ENCODE data around the gene ZMYND8. TPM values are rescaled to one million over a fixed set of nuclear protein-coding genes. Genes with fewer than 3 reads are reported as not detected.
"Not testable (repeated sequence)": the region's sequence is repeated elsewhere in the genome, so short reads cannot be mapped to it uniquely, and the experiment has no call there.

The ZMYND8 gene
- total RNA-seq, 2 donors from 2014 or later = 18.9 to 19.1 TPM

GRCh38 chr20:47290008-47290407 is 66.5 kb downstream of the ZMYND8 start:
- Histone ChIP-seq H3K27me3 (no peaks in the 10 kb centered on the region), H3K36me3 (replicated peaks in 1 of 2; ENCODE audit: insufficient read depth in 1 of 2, low read depth in 2 of 2) (peaks cover 0 to 12% of the 10 kb centered on the region in 2 donors), H3K9me3 (no peaks in the 10 kb centered on the region), H3K4me3 (no peak overlapping the region), H3K4me1 (no peaks in the 10 kb centered on the region), H3K27ac (no peak overlapping the region)
- WGBS, 2 donors = 90 to 95% methylated on average over 3 of the region's 3 CpGs
- TF ChIP-seq POLR2A (IDR thresholded peaks at IDR 0.05) (no peak), CTCF (IDR thresholded peaks at IDR 0.05) (no peak)
- intact Hi-C loops (cut with DNase I) = no loop called here
- ATAC-seq (no peak), DNase-seq (no peak)

- ATAC-seq (no peak), DNase-seq (no peak)
- TF ChIP-seq POLR2A (IDR thresholded peaks at IDR 0.05) (no peak), CTCF (IDR thresholded peaks at IDR 0.05) (no peak)
- Histone ChIP-seq H3K36me3 (replicated peaks in 1 of 2; ENCODE audit: insufficient read depth in 1 of 2, low read depth in 2 of 2) (peaks cover 0 to 12% of the 10 kb centered on the region in 2 donors), H3K4me3 (no peak overlapping the region), H3K27ac (no peak overlapping the region), H3K27me3 (no peaks in the 10 kb centered on the region), H3K9me3 (no peaks in the 10 kb centered on the region), H3K4me1 (no peaks in the 10 kb centered on the region)
- 88 to 94% methylated on average over 3 of the region's 3 CpGs for whole genome bisulfite sequencing, 2 donors
- intact Hi-C loops (cut with DNase I) = no loop called here
Observed at GRCh38 chr20:47289096-47289495, 67.4 kb downstream of the ZMYND8 start.

- H3K4me1 ChIP-seq; H3K27ac ChIP-seq; intact Hi-C loops (cut with DNase I); H3K4me3 ChIP-seq; H3K9me3 ChIP-seq; H3K27me3 ChIP-seq; ATAC-seq; DNase-seq: not testable (repeated sequence)
- H3K36me3 ChIP-seq (replicated peaks in 1 of 2; ENCODE audit: insufficient read depth in 1 of 2, low read depth in 2 of 2) = peaks cover 0 to 12% of the 10 kb centered on the region in 2 donors
- WGBS, 2 donors = 94 to 98% methylated on average over 8 of the region's 8 CpGs
Observed at GRCh38 chr20:47288530-47288929, 68.0 kb downstream of the ZMYND8 start.

GRCh38 chr20:47287609-47288144 is 68.8 kb downstream of the ZMYND8 start:
- TF ChIP-seq CTCF (IDR thresholded peaks at IDR 0.05) (no peak), POLR2A (IDR thresholded peaks at IDR 0.05) (no peak)
- Histone ChIP-seq H3K4me3 (no peak overlapping the region), H3K36me3 (replicated peaks in 1 of 2; ENCODE audit: insufficient read depth in 1 of 2, low read depth in 2 of 2) (peaks cover 0 to 12% of the 10 kb centered on the region in 2 donors), H3K4me1 (no peaks in the 10 kb centered on the region), H3K27me3 (no peaks in the 10 kb centered on the region), H3K27ac (no peak overlapping the region), H3K9me3 (no peaks in the 10 kb centered on the region)
- ATAC-seq = no peak
- no peak for DNase-seq
- intact Hi-C loops (cut with DNase I) = no loop called here
- 92 to 96% methylated on average over 6 of the region's 6 CpGs for WGBS, 2 donors

GRCh38 chr20:47286681-47287080 is 69.8 kb downstream of the ZMYND8 start:
- intact Hi-C loops (cut with DNase I) = no loop called here
- H3K27ac ChIP-seq = no peak overlapping the region
- H3K36me3 ChIP-seq (replicated peaks in 1 of 2; ENCODE audit: insufficient read depth in 1 of 2, low read depth in 2 of 2) = peaks cover 0 to 11% of the 10 kb centered on the region in 2 donors
- 52 to 59% methylated on average over 5 of the region's 5 CpGs for WGBS, 2 donors
- DNase-seq = no peak
- H3K9me3 ChIP-seq = no peaks in the 10 kb centered on the region
- no peaks in the 10 kb centered on the region for H3K4me1 ChIP-seq
- no peak for TF ChIP-seq POLR2A (IDR thresholded peaks at IDR 0.05)
- no peak for TF ChIP-seq CTCF (IDR thresholded peaks at IDR 0.05)
- no peaks in the 10 kb centered on the region for H3K27me3 ChIP-seq
- no peak for ATAC-seq
- no peak overlapping the region for H3K4me3 ChIP-seq
